Stimulated activated CD8-positive, alpha-beta memory T cell treated with anti-CD3 and anti-CD28 coated beads, Interleukin-7, amount 100 ng/mL, for 24 hours (primary cell): ENCODE results near the gene NT5DC2.

Experiments
- DNase-seq: peaks from one replicate; pipeline ENCODE4 v3.0.0-alpha.2; 2020; ENCODE audit warnings: low read depth

The NT5DC2 gene

GRCh38 chr3:52533623-52534280, at the start of gene NT5DC2:
Gene NT5DC2, minus strand, starts transcription at chr3:52533857. Its CDS starts 120 bp downstream, at chr3:52533737.
- no peak for DNase-seq

GRCh38 chr3:52574056-52574965, 40.7 kb upstream of the NT5DC2 start:
- no peak for DNase-seq

- no peak for DNase-seq
Measured at GRCh38 chr3:52572221-52572620, 38.6 kb upstream of the NT5DC2 start.

DNA sequence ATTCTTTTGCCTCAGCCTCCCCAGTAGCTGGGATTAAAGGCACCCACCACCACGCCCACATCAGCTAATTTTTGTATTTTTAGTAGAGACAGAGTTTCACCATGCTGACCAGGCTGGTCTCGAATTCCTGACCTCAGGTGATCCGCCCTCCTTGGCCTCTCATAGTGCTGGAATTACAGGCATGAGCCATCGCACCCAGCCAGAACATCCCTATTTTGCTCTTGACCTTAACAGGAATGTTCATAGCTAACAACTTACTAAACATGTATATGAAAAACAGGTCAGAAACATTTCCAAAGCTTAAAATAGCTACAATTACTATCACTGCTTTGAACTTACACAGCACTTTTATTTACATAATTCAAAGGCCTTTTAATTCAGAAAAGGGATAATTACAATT, 36.4 kb upstream of the NT5DC2 start:
- no peak for DNase-seq

DNA sequence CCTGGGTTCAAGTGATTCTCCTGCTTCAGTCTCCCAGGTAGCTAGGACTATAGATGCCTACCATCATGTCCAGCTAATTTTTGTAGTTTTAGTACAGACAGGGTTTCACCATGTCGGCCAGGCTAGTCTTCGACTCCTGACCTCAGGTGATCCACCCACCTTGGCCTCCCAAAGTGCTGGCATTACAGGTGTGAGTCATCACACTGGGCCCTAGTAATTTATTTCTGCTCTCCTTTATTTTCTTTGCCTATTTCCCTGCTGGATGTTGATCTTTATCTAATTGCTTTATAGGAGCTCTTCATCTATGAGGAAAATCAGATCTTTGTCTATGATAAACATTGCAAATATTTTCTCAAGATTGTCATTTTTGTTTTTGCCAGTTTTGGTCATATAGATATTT, 34.4 kb upstream of the NT5DC2 start:
- DNase-seq: no peak

DNA sequence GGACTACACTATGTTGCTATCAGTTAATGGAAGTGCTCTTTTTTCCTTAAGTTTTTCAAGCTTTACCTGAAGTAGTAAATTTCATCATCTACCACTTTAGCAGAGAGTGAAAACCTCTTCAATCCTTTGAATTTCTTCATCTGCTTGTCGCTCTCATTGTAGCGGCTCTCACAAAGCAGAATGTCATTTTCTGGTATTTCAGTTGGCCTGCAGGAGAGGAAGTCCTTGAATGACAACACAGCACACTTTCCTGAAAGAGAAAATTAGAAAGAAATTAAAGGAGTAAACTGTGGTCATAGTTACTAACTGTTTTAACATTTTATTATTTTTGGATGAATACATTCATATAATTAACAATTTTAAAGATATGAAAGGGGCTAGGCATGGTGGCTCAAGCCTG, 30.3 kb upstream of the NT5DC2 start:
- no peak for DNase-seq

- no peak for DNase-seq
Measured at GRCh38 chr3:52561028-52561747, 27.5 kb upstream of the NT5DC2 start.

- DNase-seq: no peak
Measured at GRCh38 chr3:52558436-52558835, 24.8 kb upstream of the NT5DC2 start.

DNA sequence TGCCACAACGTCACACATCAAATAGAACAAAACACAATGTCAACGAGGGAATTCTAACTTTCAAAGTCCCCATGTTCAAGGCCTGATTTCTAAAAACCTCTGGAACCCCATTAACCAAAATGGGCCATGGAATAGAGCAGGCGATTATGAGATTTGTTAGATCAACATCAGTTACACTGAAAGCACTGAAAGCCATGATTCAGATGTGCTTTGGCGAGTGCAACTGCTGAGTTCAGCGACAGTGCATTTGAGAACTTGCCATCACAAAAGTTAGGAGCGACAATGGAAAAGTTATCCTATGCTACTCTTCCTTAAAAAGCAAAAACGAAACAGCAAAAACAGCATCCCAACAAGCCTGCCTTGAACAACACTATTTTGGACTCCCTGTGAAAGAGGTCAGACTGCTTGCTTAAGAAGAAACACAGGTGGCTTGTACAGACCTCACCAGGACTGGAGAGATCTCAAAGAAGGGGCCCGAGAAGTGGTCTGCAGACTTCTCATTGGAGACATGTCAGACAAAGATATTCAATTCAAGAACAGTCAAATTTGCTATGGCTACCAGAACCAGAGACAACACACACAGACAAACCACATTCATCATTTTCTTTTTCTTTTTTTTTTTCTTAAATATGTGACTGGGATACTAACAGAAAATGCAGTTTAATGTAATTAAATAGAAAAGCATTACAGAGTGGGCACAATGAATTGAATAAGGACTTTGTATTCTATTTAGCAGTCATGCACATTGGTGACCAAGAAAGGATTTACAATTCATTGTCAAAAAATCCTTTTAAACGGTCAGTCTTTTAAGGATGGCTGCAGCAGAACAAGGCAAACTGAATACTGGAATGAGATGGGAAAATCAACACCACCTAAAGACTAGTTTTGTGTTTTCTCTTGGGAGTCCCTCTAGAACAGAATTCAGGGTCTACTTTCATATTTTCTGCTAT, 23.6 kb upstream of the NT5DC2 start:
- DNase-seq: no peak

GRCh38 chr3:52555056-52555455, 21.4 kb upstream of the NT5DC2 start:
- no peak for DNase-seq

- DNase-seq: no peak
Measured at GRCh38 chr3:52554026-52554755, 20.5 kb upstream of the NT5DC2 start.

GRCh38 chr3:52552089-52552488, 18.4 kb upstream of the NT5DC2 start:
- no peak for DNase-seq

DNA sequence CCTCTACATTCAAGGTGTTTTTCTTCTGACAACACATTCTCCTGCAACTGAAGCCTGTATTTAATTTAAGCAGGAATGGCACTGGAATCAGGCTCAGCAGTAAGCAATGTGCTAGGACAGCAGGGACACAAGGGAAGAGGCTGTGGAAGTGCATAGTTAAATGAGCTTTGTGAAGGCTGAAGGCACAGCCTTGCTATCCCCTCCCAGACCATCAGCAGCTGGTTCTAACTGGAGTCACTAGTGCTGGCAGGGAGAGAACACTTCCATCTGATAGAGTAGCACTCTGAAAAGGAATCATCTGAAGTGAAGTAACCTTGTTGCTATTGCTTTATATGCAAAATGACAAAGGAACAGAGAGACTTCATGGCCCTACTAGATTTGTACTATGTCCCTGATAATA, 17.5 kb upstream of the NT5DC2 start:
- no peak for DNase-seq

- DNase-seq: no peak
Measured at GRCh38 chr3:52547143-52547542, 13.5 kb upstream of the NT5DC2 start.

DNA sequence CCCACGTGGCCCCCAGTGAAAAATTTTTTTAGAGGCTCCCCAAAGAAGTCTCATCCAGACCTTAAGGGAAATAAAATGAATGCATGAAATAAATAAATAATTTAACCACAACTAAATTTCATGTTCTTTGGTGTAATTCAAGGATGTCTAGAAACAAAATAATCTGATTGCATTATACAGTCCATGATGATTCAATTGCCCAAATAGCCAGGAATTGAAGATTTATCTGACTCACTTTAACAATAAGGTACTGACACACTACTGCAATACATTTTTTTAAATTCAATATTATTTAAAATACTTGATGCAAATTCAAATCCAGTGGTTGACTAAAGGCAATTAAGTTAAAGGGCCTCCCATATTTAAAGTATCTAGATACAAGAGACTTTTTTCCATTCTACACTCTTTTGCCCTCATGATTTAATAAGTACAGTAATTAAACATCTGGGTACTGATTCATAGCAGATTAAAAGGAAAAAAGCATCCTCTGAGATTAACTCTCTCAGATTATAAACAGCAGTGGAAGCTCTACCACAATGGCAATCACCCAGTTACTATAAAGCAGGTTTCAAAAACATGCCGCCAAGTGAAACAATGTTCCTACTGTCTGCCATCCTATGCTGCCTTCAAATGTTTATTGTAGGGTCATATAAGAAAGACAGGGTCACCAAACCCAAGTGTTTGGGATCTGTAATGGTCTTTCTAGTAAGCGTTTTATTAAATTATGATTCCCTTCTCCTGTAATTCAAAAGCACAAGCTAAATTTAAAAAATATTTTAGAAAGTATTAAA, 12.6 kb upstream of the NT5DC2 start:
- DNase-seq: no peak

DNA sequence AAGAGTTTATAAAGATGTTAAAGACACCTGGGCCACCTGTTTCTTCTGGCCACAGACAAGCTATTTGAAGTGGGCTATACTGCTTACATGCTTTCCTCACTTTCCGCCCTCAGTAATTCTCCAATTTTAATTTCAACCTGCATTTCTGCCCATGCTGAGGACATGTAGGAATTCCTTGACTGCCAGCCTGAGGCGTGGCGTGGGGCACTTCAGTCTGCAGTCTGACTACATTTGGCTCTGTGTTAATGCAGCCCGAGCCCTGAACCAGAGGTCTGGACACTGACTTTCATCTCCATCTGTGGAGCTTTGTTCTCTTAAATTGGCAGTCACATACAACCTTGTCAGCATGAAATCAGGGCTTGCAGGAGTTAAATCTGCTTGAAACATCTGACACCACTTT, 11.3 kb upstream of the NT5DC2 start:
- DNase-seq: no peak

GRCh38 chr3:52541050-52541449, 7.4 kb upstream of the NT5DC2 start:
- DNase-seq: no peak

- DNase-seq: no peak
Measured at GRCh38 chr3:52539010-52539653, 5.5 kb upstream of the NT5DC2 start.

DNA sequence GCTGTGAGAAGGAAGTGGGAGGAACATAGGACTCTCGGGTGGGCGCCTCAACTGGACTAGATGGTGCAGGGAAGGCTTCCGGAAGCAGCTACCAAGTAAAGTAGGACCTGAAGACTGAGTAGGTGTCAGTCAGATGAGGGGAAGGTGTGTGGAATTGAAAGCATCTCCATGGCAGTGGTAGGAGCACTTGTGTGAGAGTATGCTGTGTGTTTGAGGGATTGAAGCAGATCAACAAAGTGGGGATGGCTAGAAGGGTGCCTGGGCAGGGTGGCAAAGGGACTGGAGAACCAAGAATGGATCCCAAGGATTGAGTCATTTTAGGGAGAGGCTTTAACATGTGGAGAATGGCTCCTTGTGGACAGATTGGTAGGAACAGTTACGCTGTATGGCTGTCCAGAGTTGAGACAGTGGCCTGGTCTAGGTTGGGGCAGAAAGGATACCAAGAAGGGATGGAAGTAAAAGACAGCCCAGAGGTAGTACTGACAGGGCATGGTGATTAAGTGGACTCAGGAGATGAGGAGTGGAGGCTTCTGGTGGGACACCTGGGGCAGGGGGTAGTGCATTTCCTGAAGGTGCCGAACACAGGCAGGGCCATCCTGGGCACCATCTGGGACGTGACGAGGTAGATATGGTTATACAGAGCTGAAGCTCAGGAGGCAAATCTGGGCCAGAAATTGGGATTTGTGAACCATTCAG, 4.2 kb upstream of the NT5DC2 start:
- DNase-seq: no peak
